Glomerular endothelial cell (primary cell): Measurements from ENCODE around the gene RCVRN. TPM values are rescaled to one million over a fixed set of nuclear protein-coding genes. Genes with fewer than 3 reads are reported as not detected.

Experiments
- DNase-seq: peaks from one replicate; pipeline ENCODE4 v3.0.0-alpha.2; 2011; ENCODE audit warnings: low read depth, low spot score; ENCODE audit errors: extremely low read depth
- total RNA-seq: library from RNA; depleted of rRNA; stranded (reverse); fragments of >200 nt; gene quantifications from 2 replicates; pipeline ENCODE4 v1.2.3, GENCODE V29; 2015

Gene RCVRN
- total RNA-seq: not detected in 2 replicates

GRCh38 chr17:9905078-9905415 is at the start of gene RCVRN:
TSS of gene RCVRN (minus strand) at chr17:9905271. CDS start at chr17:9905180, 91 bp downstream.
- no peak for DNase-seq

- no peak for DNase-seq
Observed at GRCh38 chr17:9953492-9953891, 48.4 kb upstream of the RCVRN start.

GRCh38 chr17:9951803-9952202 is 46.7 kb upstream of the RCVRN start:
- DNase-seq: no peak

- no peak for DNase-seq
Observed at GRCh38 chr17:9948928-9949327, 43.9 kb upstream of the RCVRN start.

- DNase-seq: no peak
Observed at GRCh38 chr17:9944704-9945103, 39.6 kb upstream of the RCVRN start.

- no peak for DNase-seq
Observed at GRCh38 chr17:9943343-9943742, 38.3 kb upstream of the RCVRN start.

- DNase-seq: no peak
Observed at GRCh38 chr17:9942885-9943284, 37.8 kb upstream of the RCVRN start.

- no peak for DNase-seq
Observed at GRCh38 chr17:9941305-9941704, 36.2 kb upstream of the RCVRN start.

GRCh38 chr17:9940841-9941240 is 35.8 kb upstream of the RCVRN start:
- DNase-seq: no peak

GRCh38 chr17:9938764-9939163 is 33.7 kb upstream of the RCVRN start:
- DNase-seq: no peak

GRCh38 chr17:9937901-9938300 is 32.8 kb upstream of the RCVRN start:
- no peak for DNase-seq

- DNase-seq: no peak
Observed at GRCh38 chr17:9937241-9937761, 32.2 kb upstream of the RCVRN start.

GRCh38 chr17:9936095-9936494 is 31.0 kb upstream of the RCVRN start:
- no peak for DNase-seq

GRCh38 chr17:9935408-9935807 is 30.3 kb upstream of the RCVRN start:
- DNase-seq: no peak

- no peak for DNase-seq
Observed at GRCh38 chr17:9934331-9934730, 29.3 kb upstream of the RCVRN start.

GRCh38 chr17:9932491-9932890 is 27.4 kb upstream of the RCVRN start:
- no peak for DNase-seq

GRCh38 chr17:9931144-9931741 is 26.2 kb upstream of the RCVRN start:
- no peak for DNase-seq

GRCh38 chr17:9929871-9930270 is 24.8 kb upstream of the RCVRN start:
- DNase-seq: no peak

GRCh38 chr17:9928601-9929333 is 23.7 kb upstream of the RCVRN start:
- DNase-seq: no peak

- no peak for DNase-seq
Observed at GRCh38 chr17:9926150-9926804, 21.2 kb upstream of the RCVRN start.

GRCh38 chr17:9925457-9925856 is 20.4 kb upstream of the RCVRN start:
- no peak for DNase-seq

- peak; percentile 29 for DNase-seq
Observed at GRCh38 chr17:9924735-9925191, 19.7 kb upstream of the RCVRN start.
